SH-SY5Y (cell line): Measurements from ENCODE around the gene SLC7A5.

Source experiments
- GATA2 ChIP-seq: IDR thresholded peaks from 2 replicates; pipeline ENCODE4 v1.6.1; 2011; ENCODE audit warnings: mild to moderate bottlenecking, low read depth, low read length
- GATA3 ChIP-seq: IDR thresholded peaks from 2 replicates; pipeline ENCODE4 v1.6.1; 2011; ENCODE audit warnings: low read depth, mild to moderate bottlenecking, low read length, moderate library complexity

GRCh38 chr16:87817910-87818309 lies 51.4 kb downstream of the SLC7A5 start:
- TF ChIP-seq GATA2 (no peak), GATA3 (no peak)
